A673 (cell line): Measurements from ENCODE around the gene NUDT16. TPM values are rescaled to one million over a fixed set of nuclear protein-coding genes. Genes with fewer than 3 reads are reported as not detected.

Experiments
- BruUV-seq: library from RNA; stranded (reverse); fragments of 400-500 nt; replicated peaks from 2 replicates; lab custom pipeline; 2021; lab: Mats Ljungman, UMichigan
- CTCF ChIA-PET: fragments of 300-600 bp; sonication (Branson Sonifier 250); formaldehyde crosslinking; loops from one replicate; lab custom pipeline; 2022; ENCODE audit warnings: antibody characterized with exemption; lab: Charles Lee
- POLR2A ChIA-PET: fragments of 300-600 bp; sonication (Branson Sonifier 250); formaldehyde crosslinking; loops from one replicate; lab custom pipeline; 2022; ENCODE audit warnings: antibody characterized with exemption; ENCODE audit not compliant: low non-redundant PET; lab: Charles Lee
- DNase-seq: peaks from one replicate; pipeline ENCODE4 v3.0.0-alpha.2; 2015; ENCODE audit warnings: low spot score
- H3K27ac ChIP-seq: fragments of 200-600 bp; sonication (generic); 2 replicates; pipeline ENCODE4 v1.5.1; 2016; ENCODE audit warnings: mixed run types, low read depth, mild to moderate bottlenecking, mixed read lengths, antibody characterized with exemption, low read length; ENCODE audit not compliant: poor library complexity, severe bottlenecking
- H3K27me3 ChIP-seq: fragments of 200-600 bp; sonication (generic); replicated peaks from 2 replicates; pipeline ENCODE4 v1.6.1; 2017; ENCODE audit warnings: mixed run types, low read depth, mild to moderate bottlenecking, mixed read lengths, antibody characterized with exemption, low read length; ENCODE audit not compliant: insufficient read depth, poor library complexity
- H3K36me3 ChIP-seq: fragments of 200-600 bp; sonication (generic); 2 replicates; pipeline ENCODE4 v1.6.1; 2016; ENCODE audit warnings: mixed run types, mild to moderate bottlenecking, mixed read lengths, antibody characterized with exemption, low read length; ENCODE audit not compliant: insufficient read depth, poor library complexity, severe bottlenecking
- H3K4me1 ChIP-seq: fragments of 200-600 bp; sonication (generic); 2 replicates; pipeline ENCODE4 v1.6.1; 2017; ENCODE audit warnings: mixed run types, mild to moderate bottlenecking, mixed read lengths, antibody characterized with exemption, low read length; ENCODE audit not compliant: insufficient read depth, poor library complexity, severe bottlenecking
- H3K4me3 ChIP-seq: fragments of 200-600 bp; sonication (generic); 2 replicates; pipeline ENCODE4 v1.5.1; 2016; ENCODE audit warnings: low read depth, mixed run types, mild to moderate bottlenecking, mixed read lengths, low read length; ENCODE audit not compliant: poor library complexity, severe bottlenecking
- H3K9me3 ChIP-seq: fragments of 200-600 bp; sonication (generic); 2 replicates; pipeline ENCODE4 v1.6.1; 2016; ENCODE audit warnings: mixed run types, low read depth, mild to moderate bottlenecking, mixed read lengths, antibody characterized with exemption, low read length; ENCODE audit not compliant: poor library complexity, severe bottlenecking
- CTCF ChIP-seq: fragments of 300-800, 200-600 bp; sonication (generic); conservative IDR thresholded peaks from 2 replicates; pipeline ENCODE4 v1.5.1; 2017; ENCODE audit warnings: low read depth, mild to moderate bottlenecking, antibody characterized with exemption, low read length, moderate library complexity, mixed read lengths
- EZH2 ChIP-seq: fragments of 200-600 bp; sonication (generic); IDR thresholded peaks from 2 replicates; pipeline ENCODE4 v1.6.1; 2017; ENCODE audit warnings: borderline replicate concordance, low read depth, mild to moderate bottlenecking, mixed read lengths, antibody characterized with exemption, low read length; ENCODE audit not compliant: poor library complexity, severe bottlenecking
- intact Hi-C: fragments of 100-400 bp; cut with micrococcal nuclease; formaldehyde crosslinking; loops from one replicate; pipeline ENCODE4 v1.10.0; 2022; ENCODE audit not compliant: unreplicated experiment
- total RNA-seq: library from RNA; stranded (reverse); gene quantifications from 2 replicates; pipeline ENCODE4 v1.2.3, GENCODE V29; 2021

Gene NUDT16
- total RNA-seq, 1 experiment from 2014 or later: 0.24 TPM

GRCh38 chr3:131405411-131405810 lies 23.8 kb downstream of the NUDT16 start:
- H3K27me3 ChIP-seq: no peaks in the 10 kb centered on the region
- DNase-seq: no peak
- no peaks in the 10 kb centered on the region for H3K9me3 ChIP-seq
- H3K4me3 ChIP-seq: no peak overlapping the region
- no peak overlapping the region for H3K27ac ChIP-seq
- TF ChIP-seq CTCF (no peak), EZH2 (no peak)
- CTCF ChIA-PET: no interaction called here
- H3K4me1 ChIP-seq: no peaks in the 10 kb centered on the region
- POLR2A ChIA-PET: interaction anchor here (0.5 kb wide), 1 partner anchor 12 kb away, joined by 3 read pairs; no protein-coding TSS in a partner anchor
- no peaks in the 10 kb centered on the region for H3K36me3 ChIP-seq
- intact Hi-C loops: no loop called here
- no TSS peak for BruUV-seq

GRCh38 chr3:131406274-131406673 lies 24.7 kb downstream of the NUDT16 start:
- DNase-seq: no peak
- TF ChIP-seq CTCF (no peak), EZH2 (no peak)
- H3K27ac ChIP-seq: no peak overlapping the region
- no peaks in the 10 kb centered on the region for H3K36me3 ChIP-seq
- BruUV-seq: no TSS peak
- intact Hi-C loops: no loop called here
- POLR2A ChIA-PET: no interaction called here
- CTCF ChIA-PET: no interaction called here
- no peaks in the 10 kb centered on the region for H3K27me3 ChIP-seq
- H3K4me1 ChIP-seq: no peaks in the 10 kb centered on the region
- H3K9me3 ChIP-seq: no peaks in the 10 kb centered on the region
- H3K4me3 ChIP-seq: no peak overlapping the region

- no peaks in the 10 kb centered on the region for H3K36me3 ChIP-seq
Observed at GRCh38 chr3:131417751-131418150, 36.2 kb downstream of the NUDT16 start.

More at GRCh38 chr3:131417751-131418150, 36.2 kb downstream of the NUDT16 start:
- no peak overlapping the region for H3K4me3 ChIP-seq
- H3K4me1 ChIP-seq: no peaks in the 10 kb centered on the region
- no peaks in the 10 kb centered on the region for H3K9me3 ChIP-seq
- POLR2A ChIA-PET: interaction anchor here (0.7 kb wide), 1 partner anchor 12 kb away, joined by 3 read pairs; no protein-coding TSS in a partner anchor
- TF ChIP-seq CTCF (no peak), EZH2 (no peak)
- no peak for DNase-seq
- intact Hi-C loops: no loop called here
- H3K27ac ChIP-seq: no peak overlapping the region
- CTCF ChIA-PET: no interaction called here
- no peaks in the 10 kb centered on the region for H3K27me3 ChIP-seq
- BruUV-seq: no TSS peak
